GM21528 (cell line): ENCODE data around the gene NOP10.

Experiments used
- ATAC-seq: cut with Tn5 transposase; IDR thresholded peaks from one replicate; pipeline ENCODE4 v1.9.1; 2021; ENCODE audit warnings: mild to moderate bottlenecking, moderate library complexity; ENCODE audit not compliant: unreplicated experiment, low FRiP score

The NOP10 gene

GRCh38 chr15:34334672-34335071 lies 8.3 kb downstream of the NOP10 start:
- ATAC-seq, result no peak

DNA sequence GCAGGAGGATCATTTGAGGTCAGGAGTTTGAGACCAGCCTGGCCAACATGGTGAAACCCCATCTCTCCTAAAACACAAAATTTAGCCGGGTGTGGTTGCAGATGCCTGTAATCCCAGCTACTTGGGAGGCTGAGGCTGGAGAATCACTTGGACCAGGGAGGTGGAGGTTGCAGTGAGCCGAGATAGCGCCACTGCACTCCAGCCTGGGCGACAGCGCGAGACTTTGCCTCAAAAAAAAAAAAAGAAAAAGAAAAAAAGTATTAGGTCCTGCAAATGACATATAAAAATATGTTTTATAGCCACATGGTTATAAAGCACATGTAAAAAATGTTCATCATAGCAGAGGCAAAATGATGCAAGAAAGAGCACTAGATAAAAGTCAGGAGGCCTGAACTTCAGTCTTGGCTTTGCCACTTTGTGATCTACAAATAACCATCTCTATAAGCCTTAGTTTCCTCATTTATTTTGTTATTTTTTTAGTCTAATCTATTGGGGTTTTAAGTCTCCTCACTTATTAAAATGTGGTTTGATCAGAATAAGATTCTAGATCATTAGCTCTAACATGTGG lies 10.3 kb downstream of the NOP10 start:
- ATAC-seq, result no peak

DNA sequence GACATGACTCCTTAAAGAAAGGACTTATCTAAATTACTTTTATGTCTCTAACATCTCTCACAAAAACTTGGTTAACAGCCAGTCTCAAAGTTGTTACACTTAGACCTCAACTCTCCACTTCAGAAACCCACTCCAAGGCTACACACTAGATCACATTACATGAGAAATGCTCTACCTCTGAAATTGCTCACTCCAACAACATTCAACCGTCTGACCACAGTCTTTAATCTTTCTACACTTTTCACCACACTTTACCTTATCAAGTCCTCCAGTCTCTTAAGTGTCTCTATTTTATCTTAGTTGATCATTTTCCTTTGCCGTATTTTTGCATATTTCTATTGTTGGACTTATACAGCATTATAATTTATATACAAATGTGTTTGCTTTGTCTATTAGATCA lies 11.1 kb downstream of the NOP10 start:
- no peak for ATAC-seq

GRCh38 chr15:34330279-34330678 lies 12.7 kb downstream of the NOP10 start:
- no peak for ATAC-seq

- no peak for ATAC-seq
Measured at GRCh38 chr15:34329006-34329405, 13.9 kb downstream of the NOP10 start.

GRCh38 chr15:34327906-34328305 lies 15.0 kb downstream of the NOP10 start:
- ATAC-seq, result no peak

GRCh38 chr15:34325368-34325767 lies 17.6 kb downstream of the NOP10 start:
- no peak for ATAC-seq

GRCh38 chr15:34324933-34325332 lies 18.0 kb downstream of the NOP10 start:
- ATAC-seq, result no peak

GRCh38 chr15:34323217-34323616 lies 19.7 kb downstream of the NOP10 start:
- ATAC-seq, result no peak

GRCh38 chr15:34318277-34319079 lies 24.5 kb downstream of the NOP10 start:
- ATAC-seq, result peak; percentile 81

DNA sequence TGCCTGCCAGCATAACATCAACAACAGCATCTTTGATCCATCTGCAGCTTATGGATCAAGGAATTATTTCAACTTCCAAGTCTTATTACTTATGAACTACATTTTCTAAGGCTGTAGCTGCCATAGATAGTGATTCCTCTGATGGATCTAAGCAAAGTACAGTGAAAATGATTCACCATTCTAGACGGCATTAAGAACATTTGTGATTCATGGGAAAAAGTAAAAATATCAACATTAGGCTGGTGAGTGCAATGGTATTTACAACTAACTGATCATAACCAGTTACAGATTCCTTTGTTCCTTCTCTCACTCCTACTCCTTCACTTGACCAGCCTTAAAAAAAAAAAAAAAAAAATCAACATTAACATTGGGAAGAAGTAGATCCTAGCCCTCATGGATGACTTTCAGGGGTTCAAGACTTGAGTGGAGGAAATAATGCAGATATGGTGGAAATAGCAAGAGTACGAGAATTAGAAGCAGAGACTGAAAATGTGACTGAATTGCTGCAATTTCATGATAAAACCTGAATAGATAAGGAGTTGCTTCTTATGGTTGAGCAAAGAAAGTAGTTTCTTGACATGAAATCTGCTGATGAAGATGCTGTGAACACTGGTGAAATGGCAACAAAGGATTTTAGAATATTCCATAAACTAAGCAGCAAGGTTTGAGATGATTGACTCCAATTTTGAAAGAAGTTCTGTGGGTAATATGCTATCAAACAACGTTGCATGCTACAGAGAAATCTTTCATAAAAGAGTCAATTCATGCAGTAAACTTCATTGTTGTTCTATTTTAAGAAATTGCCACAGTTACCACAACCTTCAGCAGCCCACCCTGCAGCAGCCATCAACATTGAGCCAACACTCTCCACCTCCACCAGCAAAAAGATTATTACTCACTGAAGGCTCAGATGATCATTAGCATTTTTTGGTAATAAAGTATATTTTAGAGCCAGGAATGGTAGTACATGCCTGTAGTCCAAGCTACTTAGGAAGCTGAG lies 28.1 kb downstream of the NOP10 start:
- ATAC-seq, result no peak

DNA sequence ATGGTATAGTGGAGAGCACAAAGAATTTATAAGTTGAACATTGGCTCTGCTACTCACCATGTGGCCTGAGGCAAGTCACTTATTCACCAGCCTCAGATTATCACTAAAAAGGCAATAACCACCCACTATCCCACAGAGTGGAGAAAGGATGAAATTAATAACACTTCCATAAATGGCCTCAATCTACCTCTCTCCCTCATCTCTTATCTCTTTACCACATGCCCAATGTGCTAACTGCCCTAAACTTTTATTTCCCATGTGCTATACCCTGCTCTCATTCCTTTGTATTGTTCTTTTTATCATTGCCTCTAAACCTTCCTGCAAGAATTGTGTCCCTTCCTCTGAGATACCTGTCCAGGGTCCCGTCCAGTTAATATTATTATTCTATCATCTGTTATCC lies 31.4 kb downstream of the NOP10 start:
- no peak for ATAC-seq

DNA sequence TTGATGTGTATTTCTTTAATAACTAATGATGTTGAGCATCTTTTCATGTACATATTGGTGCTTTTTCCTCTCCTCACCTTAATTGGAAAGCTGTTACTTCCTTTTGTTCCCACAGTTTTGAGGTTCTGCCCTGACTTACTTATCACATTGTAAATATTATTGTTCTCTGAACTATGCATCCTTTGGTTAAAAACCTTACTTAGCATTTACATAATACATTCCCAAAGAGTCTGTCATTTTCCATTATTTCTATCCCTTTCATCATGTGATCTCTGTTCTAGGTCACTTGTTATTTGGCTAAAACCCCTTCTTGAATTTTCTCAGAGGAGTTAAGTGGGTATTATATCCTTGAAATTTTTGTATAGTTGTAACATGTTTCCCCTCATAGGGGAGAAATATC lies 38.3 kb downstream of the NOP10 start:
- ATAC-seq, result no peak

- ATAC-seq, result no peak
Measured at GRCh38 chr15:34301058-34301457, 41.9 kb downstream of the NOP10 start.

DNA sequence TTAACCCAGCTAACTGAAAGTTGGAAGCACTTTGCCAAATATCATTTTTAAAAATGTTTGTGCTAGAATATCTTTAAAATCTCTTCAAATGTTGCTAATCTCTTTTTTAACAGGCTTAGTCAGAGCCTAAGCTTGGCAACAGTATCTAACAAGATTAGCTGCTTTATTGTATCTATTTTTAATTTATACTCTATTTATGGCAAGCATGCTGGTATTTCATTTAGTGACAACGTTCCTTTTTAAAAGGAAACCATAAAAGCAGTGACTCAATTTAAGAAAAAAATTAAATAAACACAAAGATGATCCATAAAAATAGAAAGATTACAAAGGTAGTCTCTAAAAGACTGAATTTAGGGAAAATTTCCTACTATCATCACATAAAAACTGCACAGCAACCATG lies 45.9 kb downstream of the NOP10 start:
- ATAC-seq, result no peak

- ATAC-seq, result no peak
Measured at GRCh38 chr15:34292621-34293020, 50.3 kb downstream of the NOP10 start.
